Type B pancreatic cell (in vitro differentiated cells): Measurements from ENCODE around the gene RAB10. TPM values are rescaled to one million over a fixed set of nuclear protein-coding genes. Genes with fewer than 3 reads are reported as not detected.

Experiments used
- DNase-seq: peaks from one replicate; pipeline ENCODE4 v3.0.0; 2021; ENCODE audit warnings: mixed read lengths; ENCODE audit not compliant: unreplicated experiment; ENCODE audit errors: extremely low spot score
- H3K27ac Mint-ChIP-seq: 2 replicates; pipeline ENCODE4 v1.8.0; 2021; ENCODE audit warnings: mild to moderate bottlenecking, mixed read lengths
- H3K27me3 Mint-ChIP-seq: 2 replicates; pipeline ENCODE4 v1.8.0; 2021; ENCODE audit warnings: mixed read lengths
- H3K36me3 Mint-ChIP-seq: 2 replicates; pipeline ENCODE4 v1.8.0; 2021; ENCODE audit warnings: mixed read lengths
- H3K4me1 Mint-ChIP-seq: one replicate; pipeline ENCODE4 v1.8.0; 2021; ENCODE audit warnings: mixed read lengths; ENCODE audit not compliant: unreplicated experiment
- H3K4me3 Mint-ChIP-seq: 2 replicates; pipeline ENCODE4 v1.8.0; 2021; ENCODE audit warnings: mild to moderate bottlenecking, mixed read lengths
- H3K9me3 Mint-ChIP-seq: 2 replicates; pipeline ENCODE4 v1.8.0; 2021; ENCODE audit warnings: mixed read lengths
- total RNA-seq: library from RNA; stranded (reverse); gene quantifications from 2 replicates; pipeline ENCODE4 v1.2.1, GENCODE V29; 2021; ENCODE audit warnings: low replicate concordance
- TF ChIP-seq, protein P1 (sequence below): fragments of 200-600 bp; sonication (generic); conservative IDR thresholded peaks from 2 replicates; pipeline ENCODE4 v1.5.0; 2021; ENCODE audit warnings: antibody characterized with exemption, mild to moderate bottlenecking

RAB10 gene
- total RNA-seq, 1 donor from 2014 or later: 143 TPM

DNA sequence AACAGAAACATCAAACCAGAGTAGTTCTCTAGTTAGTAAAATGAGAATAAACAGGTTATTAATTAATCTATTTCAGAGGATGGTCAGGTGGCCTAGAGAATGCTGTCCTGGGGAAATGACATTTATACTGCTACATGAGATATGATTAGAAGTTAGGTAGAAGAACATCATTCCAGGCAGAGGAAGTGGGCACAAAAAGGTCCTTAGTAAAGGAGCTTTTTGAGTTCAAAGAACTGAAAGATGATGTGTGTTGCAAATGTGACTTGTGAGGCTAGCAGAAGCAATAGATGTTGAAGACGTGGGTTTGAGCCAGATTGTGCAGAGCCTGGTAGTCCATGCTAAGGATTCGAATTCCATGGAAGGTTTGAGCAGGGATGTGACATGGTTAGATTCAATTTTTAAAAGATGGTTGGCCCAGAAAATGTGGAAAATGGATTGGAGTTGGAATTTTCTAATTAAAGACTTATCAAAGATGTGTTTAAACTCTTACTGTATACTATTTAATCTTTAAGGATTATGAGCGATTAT is 34.2 kb downstream of the RAB10 start:
- no peak for DNase-seq
- Mint-ChIP-seq H3K4me1 (peaks cover 17% of the 10 kb centered on the region), H3K36me3 (peaks cover 17% of the 10 kb centered on the region), H3K9me3 (no peaks in the 10 kb centered on the region), H3K27me3 (no peaks in the 10 kb centered on the region), H3K4me3 (peak overlapping the region; percentile 30), H3K27ac (peak overlapping the region; percentile 82)
- TF ChIP-seq, protein P1, sequence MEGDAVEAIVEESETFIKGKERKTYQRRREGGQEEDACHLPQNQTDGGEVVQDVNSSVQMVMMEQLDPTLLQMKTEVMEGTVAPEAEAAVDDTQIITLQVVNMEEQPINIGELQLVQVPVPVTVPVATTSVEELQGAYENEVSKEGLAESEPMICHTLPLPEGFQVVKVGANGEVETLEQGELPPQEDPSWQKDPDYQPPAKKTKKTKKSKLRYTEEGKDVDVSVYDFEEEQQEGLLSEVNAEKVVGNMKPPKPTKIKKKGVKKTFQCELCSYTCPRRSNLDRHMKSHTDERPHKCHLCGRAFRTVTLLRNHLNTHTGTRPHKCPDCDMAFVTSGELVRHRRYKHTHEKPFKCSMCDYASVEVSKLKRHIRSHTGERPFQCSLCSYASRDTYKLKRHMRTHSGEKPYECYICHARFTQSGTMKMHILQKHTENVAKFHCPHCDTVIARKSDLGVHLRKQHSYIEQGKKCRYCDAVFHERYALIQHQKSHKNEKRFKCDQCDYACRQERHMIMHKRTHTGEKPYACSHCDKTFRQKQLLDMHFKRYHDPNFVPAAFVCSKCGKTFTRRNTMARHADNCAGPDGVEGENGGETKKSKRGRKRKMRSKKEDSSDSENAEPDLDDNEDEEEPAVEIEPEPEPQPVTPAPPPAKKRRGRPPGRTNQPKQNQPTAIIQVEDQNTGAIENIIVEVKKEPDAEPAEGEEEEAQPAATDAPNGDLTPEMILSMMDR: no peak

DNA sequence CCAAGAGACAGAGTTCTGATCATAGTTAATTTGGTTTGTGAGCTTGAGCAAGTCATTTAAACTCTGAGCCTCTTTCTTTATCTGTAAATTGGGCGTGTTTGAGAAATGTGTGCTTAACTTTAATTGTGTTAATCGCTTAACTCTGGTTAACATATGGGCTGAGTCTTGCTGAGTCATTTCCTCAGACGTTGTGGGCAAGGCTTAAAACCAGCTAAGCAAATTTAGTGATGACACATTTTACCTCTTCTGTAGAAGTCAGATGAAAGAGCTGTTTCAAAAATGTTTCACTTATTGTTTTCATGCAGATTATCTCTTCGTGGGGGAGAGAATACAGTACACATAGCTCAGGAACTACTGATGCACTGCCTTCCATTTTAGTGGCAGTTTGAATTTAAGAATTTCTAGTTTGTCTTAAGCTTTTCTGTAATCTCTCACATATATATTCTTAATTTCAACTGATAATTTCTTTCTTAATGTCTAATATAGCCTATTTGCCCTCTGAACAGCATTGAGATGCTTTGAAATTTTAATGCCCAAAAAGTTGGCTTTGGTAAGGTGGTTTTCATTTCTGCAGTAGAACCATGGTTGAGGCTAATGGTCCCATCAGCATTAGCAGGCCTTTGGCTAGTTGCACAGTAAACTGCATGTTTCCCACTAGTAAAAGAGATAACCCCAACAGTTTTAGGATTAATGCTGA is 34.9 kb downstream of the RAB10 start:
- DNase-seq: no peak
- H3K36me3 Mint-ChIP-seq: peaks cover 17% of the 10 kb centered on the region
- H3K4me3 Mint-ChIP-seq: no peak overlapping the region
- peak overlapping the region; percentile 82 for H3K27ac Mint-ChIP-seq
- no peaks in the 10 kb centered on the region for H3K27me3 Mint-ChIP-seq
- H3K4me1 Mint-ChIP-seq: peaks cover 22% of the 10 kb centered on the region
- TF ChIP-seq, protein P1: no peak
- H3K9me3 Mint-ChIP-seq: no peaks in the 10 kb centered on the region

DNA sequence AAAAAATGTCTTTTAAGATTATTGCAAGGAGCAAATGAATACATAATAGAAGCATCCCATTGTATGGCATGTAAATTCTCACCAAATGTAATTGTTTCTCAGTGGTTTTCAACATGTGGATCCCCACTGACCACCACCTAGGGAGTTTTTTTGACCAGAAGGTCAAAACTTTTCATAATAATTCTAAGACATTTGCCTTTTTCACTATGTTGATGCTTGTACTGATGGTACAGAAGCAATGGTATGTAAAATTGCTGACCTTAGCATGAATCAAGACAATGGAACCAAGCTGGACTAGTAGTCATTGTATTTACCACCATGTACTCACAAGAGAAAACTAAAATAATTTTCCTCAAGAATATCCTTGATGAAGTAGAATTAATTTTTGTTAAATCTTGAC is 36.8 kb downstream of the RAB10 start:
- TF ChIP-seq, protein P1: no peak
- H3K4me3 Mint-ChIP-seq: no peak overlapping the region
- H3K9me3 Mint-ChIP-seq: no peaks in the 10 kb centered on the region
- no peak for DNase-seq
- H3K4me1 Mint-ChIP-seq: peaks cover 31% of the 10 kb centered on the region
- no peaks in the 10 kb centered on the region for H3K27me3 Mint-ChIP-seq
- peaks cover 18% of the 10 kb centered on the region for H3K36me3 Mint-ChIP-seq
- no peak overlapping the region for H3K27ac Mint-ChIP-seq

DNA sequence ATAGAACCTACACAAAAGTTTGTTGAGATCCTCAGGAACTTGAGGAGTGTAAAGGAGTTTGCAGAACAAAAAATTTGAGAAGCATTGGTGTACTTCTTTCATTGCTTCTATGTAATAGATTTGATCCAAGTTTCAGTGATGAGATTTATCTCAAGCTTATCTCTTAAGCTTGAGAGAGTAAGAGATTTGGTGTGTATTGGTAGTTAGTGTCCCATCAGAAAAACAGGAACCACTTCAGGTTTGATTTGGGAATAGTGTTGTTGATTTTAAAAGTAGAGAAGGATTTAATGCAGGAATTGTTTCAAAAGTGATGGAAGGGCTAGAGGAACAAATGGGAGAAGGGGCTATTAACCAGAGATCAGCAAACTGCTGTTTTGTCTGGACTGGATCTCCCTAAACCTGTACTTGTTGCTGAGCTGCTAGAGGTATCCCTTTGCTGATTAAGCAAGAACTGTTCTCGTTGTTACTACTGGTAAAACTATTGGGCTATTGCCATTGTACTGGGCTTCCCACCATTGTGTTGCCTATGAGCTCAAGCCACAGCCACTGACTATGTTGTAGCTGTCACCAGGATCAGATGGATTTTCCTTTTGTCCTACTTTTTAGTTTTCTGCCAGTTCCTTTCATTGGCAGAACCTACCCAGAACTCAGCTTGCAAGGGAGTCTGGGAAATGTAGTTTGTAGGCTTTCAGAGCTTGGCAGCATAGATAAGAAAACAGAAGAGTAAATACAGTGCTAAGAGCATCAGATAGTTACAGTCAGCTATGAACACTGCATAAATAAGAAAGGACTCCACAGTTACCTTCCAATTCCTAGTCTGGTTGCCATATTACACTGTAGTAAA is 39.3 kb downstream of the RAB10 start:
- no peak for DNase-seq
- TF ChIP-seq, protein P1: no peak
- Mint-ChIP-seq H3K36me3 (peaks cover 8% of the 10 kb centered on the region), H3K27me3 (no peaks in the 10 kb centered on the region), H3K4me1 (peaks cover 29% of the 10 kb centered on the region), H3K4me3 (no peak overlapping the region), H3K27ac (no peak overlapping the region), H3K9me3 (no peaks in the 10 kb centered on the region)

DNA sequence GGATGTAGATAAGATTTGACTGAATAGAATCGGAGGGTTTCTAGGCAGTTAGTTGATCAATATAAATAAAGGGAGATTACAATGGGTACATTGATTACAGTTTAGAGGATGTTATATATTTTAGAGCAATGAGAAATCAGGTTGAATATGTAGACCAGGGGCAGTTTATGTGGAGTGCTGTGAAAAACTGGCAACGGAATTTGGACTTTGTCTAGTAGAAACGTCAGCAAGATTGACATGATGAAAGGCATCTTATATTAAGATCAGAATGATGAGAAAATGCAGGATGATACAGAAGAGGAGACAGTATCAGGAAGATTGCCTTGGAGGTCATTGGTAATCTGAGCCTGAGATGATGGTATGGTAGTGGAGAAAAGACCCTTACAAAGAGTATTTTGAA is 39.9 kb downstream of the RAB10 start:
- no peaks in the 10 kb centered on the region for H3K27me3 Mint-ChIP-seq
- H3K4me3 Mint-ChIP-seq: no peak overlapping the region
- no peaks in the 10 kb centered on the region for H3K9me3 Mint-ChIP-seq
- H3K4me1 Mint-ChIP-seq: peaks cover 27% of the 10 kb centered on the region
- no peak for DNase-seq
- TF ChIP-seq, protein P1: no peak
- H3K36me3 Mint-ChIP-seq: peaks cover 13% of the 10 kb centered on the region
- H3K27ac Mint-ChIP-seq: peak overlapping the region; percentile 3
